Panc1 (cell line): Measurements from ENCODE around the gene TRMT11.

ENCODE experiments used
- CTCF ChIP-seq: fragments of 450-650 bp; IDR thresholded peaks from 2 replicates; pipeline ENCODE4 v1.5.1; 2017; ENCODE audit warnings: mild to moderate bottlenecking
- POLR2AphosphoS5 ChIP-seq: IDR thresholded peaks from 2 replicates; pipeline ENCODE4 v1.6.1; 2012; ENCODE audit warnings: mild to moderate bottlenecking, low read depth, low read length, moderate library complexity
- REST ChIP-seq, 2 experiments: IDR thresholded peaks; 2 replicates each; pipeline ENCODE4 v1.6.1; 2011 to 2012; ENCODE audit warnings: low read depth in 2 of 2, control low read depth in 1 of 2, low read length in 1 of 2, mild to moderate bottlenecking in 1 of 2, moderate library complexity in 1 of 2; ENCODE audit not compliant: insufficient read depth in 1 of 2

GRCh38 chr6:125950293-125950692 lies 36.0 kb upstream of the TRMT11 start:
- TF ChIP-seq CTCF (no peak), REST (IDR thresholded peaks at IDR 0.05; ENCODE audit: insufficient read depth in 1 of 2, low read depth in 2 of 2, low read length in 1 of 2) (no peak), POLR2AphosphoS5 (no peak)
